A549 (cell line): ENCODE results near the gene KCNIP4. TPM values are rescaled to one million over a fixed set of nuclear protein-coding genes. Genes with fewer than 3 reads are reported as not detected.

Experiments used
- ATAC-seq, 2 experiments: fragments of 200-7000 bp in 1 of 2; fragments of >200 bp in 1 of 2; cut with Nextera tagmentation in 1 of 2; cut with Tn5 transposase in 1 of 2; 3 replicates each; pipeline versions ENCODE4 v1.8.0 to v1.9.1; 2018 to 2020; ENCODE audit warnings: mild to moderate bottlenecking in 1 of 2, moderate library complexity in 1 of 2
- CTCF ChIA-PET: fragments of 300-600 bp; sonication (Branson Sonifier 250); formaldehyde crosslinking; extraction: SDS; loops from one replicate; lab custom pipeline; 2021; ENCODE audit warnings: antibody characterized with exemption, inconsistent platforms; lab: Yijun Ruan, JAX
- POLR2A ChIA-PET: fragments of 350-600 bp; formaldehyde crosslinking; extraction: SDS; loops from one replicate; lab custom pipeline; 2021; ENCODE audit warnings: antibody characterized with exemption, inconsistent platforms; lab: Yijun Ruan, JAX
- DNase-seq, 2 experiments: peaks; one replicate each; pipeline versions ENCODE4 v3.0.0 to v3.0.0-alpha.2; 2011 to 2016; ENCODE audit warnings: low read depth in 1 of 2, low spot score in 1 of 2
- FAIRE-seq: peaks from 2 replicates; lab custom pipeline; 2011; peaks lifted over from hg19 to GRCh38; lab: Jason Lieb, UNC
- H3K27ac ChIP-seq, 2 experiments: fragments of >200 bp; sonication (Bioruptor Twin); formaldehyde crosslinking; 3 replicates each; pipeline ENCODE4 v1.5.1; 2016 to 2017
- H3K4me1 ChIP-seq: fragments of >200 bp; sonication (Bioruptor Twin); formaldehyde crosslinking; 3 replicates; pipeline ENCODE4 v1.6.1; 2016
- H3K4me2 ChIP-seq: fragments of >200 bp; sonication (Bioruptor Twin); formaldehyde crosslinking; 3 replicates; pipeline ENCODE4 v1.6.1; 2016
- H3K4me3 ChIP-seq: fragments of >200 bp; sonication (Bioruptor Twin); formaldehyde crosslinking; 3 replicates; pipeline ENCODE4 v1.5.1; 2016
- H3K9me3 ChIP-seq: fragments of >200 bp; sonication (Bioruptor Twin); formaldehyde crosslinking; 3 replicates; pipeline ENCODE4 v1.6.1; 2016
- CHD4 ChIP-seq: fragments of 200-600 bp; sonication (generic); IDR thresholded peaks from 2 replicates; pipeline ENCODE4 v1.6.1; 2016; ENCODE audit warnings: antibody characterized with exemption, mild to moderate bottlenecking, borderline replicate concordance
- EP300 ChIP-seq, 2 experiments: fragments of >200 bp; sonication (Bioruptor Twin); formaldehyde crosslinking; IDR thresholded peaks; 2 replicates in 1 of 2; 3 replicates in 1 of 2; pipeline ENCODE4 v1.6.1; 2016 to 2017
- ESRRA ChIP-seq: fragments of 150-350 bp; IDR thresholded peaks from 2 replicates; pipeline ENCODE4 v1.6.1; 2014; ENCODE audit warnings: mild to moderate bottlenecking, low read length, borderline replicate concordance
- HES2 ChIP-seq: fragments of >200 bp; sonication (Bioruptor Twin); formaldehyde crosslinking; IDR thresholded peaks from 2 replicates; pipeline ENCODE4 v1.6.1; 2016
- HEYL ChIP-seq: fragments of 250-450 bp; sonication (Bioruptor Pico); IDR thresholded peaks from 2 replicates; pipeline ENCODE4 v1.8.0; 2021; ENCODE audit warnings: mild to moderate bottlenecking, moderate library complexity
- KDM1A ChIP-seq: fragments of 200-600 bp; sonication (generic); IDR thresholded peaks from 2 replicates; pipeline ENCODE4 v1.6.1; 2016; ENCODE audit warnings: low read depth, mild to moderate bottlenecking
- KDM5A ChIP-seq: fragments of 200-600 bp; sonication (generic); IDR thresholded peaks from 2 replicates; pipeline ENCODE4 v1.6.1; 2016; ENCODE audit warnings: antibody characterized with exemption, mild to moderate bottlenecking
- MAFK ChIP-seq: fragments of 450-650 bp; IDR thresholded peaks from 2 replicates; pipeline ENCODE4 v1.6.1; 2014; ENCODE audit not compliant: partially characterized antibody
- MAZ ChIP-seq: fragments of 150-350 bp; IDR thresholded peaks from 2 replicates; pipeline ENCODE4 v1.6.1; 2014; ENCODE audit warnings: antibody characterized with exemption, low read depth, low read length, borderline replicate concordance
- POLR2AphosphoS2 ChIP-seq: conservative IDR thresholded peaks from 2 replicates; pipeline ENCODE4 v1.6.1; 2012; ENCODE audit warnings: low read length, improper control_type of control experiment, inconsistent platforms
- RAD21 ChIP-seq, 2 experiments: fragments of >200 bp in 1 of 2; sonication (Bioruptor Twin) in 1 of 2; formaldehyde crosslinking in 1 of 2; IDR thresholded peaks in 1 of 2; conservative IDR thresholded peaks in 1 of 2; 2 replicates in 1 of 2; 3 replicates in 1 of 2; pipeline ENCODE4 v1.6.1; 2012 to 2018; ENCODE audit warnings: inconsistent platforms in 1 of 2
- RARB ChIP-seq: fragments of 250-450 bp; sonication (Bioruptor Pico); IDR thresholded peaks from 2 replicates; pipeline ENCODE4 v1.8.0; 2021; ENCODE audit warnings: mild to moderate bottlenecking, moderate library complexity
- RNF2 ChIP-seq: fragments of 200-600 bp; sonication (generic); IDR thresholded peaks from 2 replicates; pipeline ENCODE4 v1.6.1; 2016; ENCODE audit warnings: low read depth, mild to moderate bottlenecking, antibody characterized with exemption, moderate library complexity, borderline replicate concordance
- TFCP2L1 ChIP-seq: fragments of 250-450 bp; sonication (Bioruptor Pico); IDR thresholded peaks from 2 replicates; pipeline ENCODE4 v1.5.0; 2021; ENCODE audit warnings: mild to moderate bottlenecking
- TP53 ChIP-seq: fragments of 250-450 bp; sonication (Bioruptor Pico); IDR thresholded peaks from 2 replicates; pipeline ENCODE4 v1.5.0; 2021; ENCODE audit warnings: mild to moderate bottlenecking, moderate library complexity
- USF2 ChIP-seq: fragments of 450-650 bp; IDR thresholded peaks from 2 replicates; pipeline ENCODE4 v1.6.1; 2014; ENCODE audit warnings: antibody characterized with exemption
- ZC3H11A ChIP-seq: fragments of 450-650 bp; IDR thresholded peaks from 2 replicates; pipeline ENCODE4 v1.6.1; 2014; ENCODE audit warnings: antibody characterized with exemption, mild to moderate bottlenecking
- ZSCAN20 ChIP-seq: fragments of 250-450 bp; sonication (Bioruptor Pico); IDR thresholded peaks from 2 replicates; pipeline ENCODE4 v1.8.0; 2022; ENCODE audit warnings: mild to moderate bottlenecking, moderate library complexity
- WGBS: methylation state at CpG from one replicate; pipeline ENCODE4 v1.1.6; 2017; ENCODE audit errors: missing lambda C conversion rate; 5-methylcytosine and 5-hydroxymethylcytosine counted together
- polyA plus RNA-seq, 4 experiments: library from polyadenylated mRNA; depleted of rRNA in 3 of 4; stranded (reverse); fragments of >200 nt; fragmentation: RNase III in 1 of 4; extraction: RNeasy Plus Mini Kit Qiagen cat#74134 plus additional on column Dnase treatment in 1 of 4; gene quantifications; 2 replicates in 3 of 4; 3 replicates in 1 of 4; pipeline ENCODE4 v1.2.3, GENCODE V29; 2011 to 2017
- TF ChIP-seq, protein P1 (sequence below): fragments of >200 bp; sonication (Bioruptor Twin); formaldehyde crosslinking; IDR thresholded peaks from 3 replicates; pipeline ENCODE4 v1.5.1; 2016

KCNIP4 gene
- polyA plus RNA-seq, 2 of the 4 experiments (the other 2 are of a cell fraction), result not detected

DNA sequence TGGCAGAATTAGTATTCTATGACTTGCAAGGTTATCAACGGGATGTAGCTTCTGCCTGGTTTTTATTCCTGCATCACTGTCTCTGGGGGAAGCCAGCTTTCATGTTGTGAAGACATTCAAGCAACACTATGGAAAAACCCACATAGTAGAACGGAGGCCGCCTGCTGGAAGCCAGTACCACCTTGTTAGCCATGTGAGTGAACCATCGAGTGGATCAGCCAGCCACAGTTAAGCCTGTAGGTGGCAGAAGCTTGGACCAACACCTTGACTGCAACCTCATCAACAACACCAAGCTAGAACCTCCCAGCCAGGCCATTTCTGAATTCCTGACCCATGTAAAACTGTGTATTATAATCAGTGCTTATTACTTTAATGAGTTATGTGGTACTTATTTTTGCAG is 538.2 kb downstream of the KCNIP4 start:
- ATAC-seq, result no peak
- H3K4me2 ChIP-seq, result no peak overlapping the region
- DNase-seq, result peak in 1 of 2 experiments; percentile 0
- H3K4me1 ChIP-seq, result no peaks in the 10 kb centered on the region
- FAIRE-seq, result no peak
- H3K4me3 ChIP-seq, result no peak overlapping the region
- H3K27ac ChIP-seq, result no peak overlapping the region
- WGBS, result 0% methylated on average over 3 of the region's 4 CpGs
- CTCF ChIA-PET, result no interaction called here
- POLR2A ChIA-PET, result no interaction called here
- TF ChIP-seq MAFK, result no peak
- TF ChIP-seq RARB (CRISPR knock-in tag), result no peak
- TF ChIP-seq, protein P1, sequence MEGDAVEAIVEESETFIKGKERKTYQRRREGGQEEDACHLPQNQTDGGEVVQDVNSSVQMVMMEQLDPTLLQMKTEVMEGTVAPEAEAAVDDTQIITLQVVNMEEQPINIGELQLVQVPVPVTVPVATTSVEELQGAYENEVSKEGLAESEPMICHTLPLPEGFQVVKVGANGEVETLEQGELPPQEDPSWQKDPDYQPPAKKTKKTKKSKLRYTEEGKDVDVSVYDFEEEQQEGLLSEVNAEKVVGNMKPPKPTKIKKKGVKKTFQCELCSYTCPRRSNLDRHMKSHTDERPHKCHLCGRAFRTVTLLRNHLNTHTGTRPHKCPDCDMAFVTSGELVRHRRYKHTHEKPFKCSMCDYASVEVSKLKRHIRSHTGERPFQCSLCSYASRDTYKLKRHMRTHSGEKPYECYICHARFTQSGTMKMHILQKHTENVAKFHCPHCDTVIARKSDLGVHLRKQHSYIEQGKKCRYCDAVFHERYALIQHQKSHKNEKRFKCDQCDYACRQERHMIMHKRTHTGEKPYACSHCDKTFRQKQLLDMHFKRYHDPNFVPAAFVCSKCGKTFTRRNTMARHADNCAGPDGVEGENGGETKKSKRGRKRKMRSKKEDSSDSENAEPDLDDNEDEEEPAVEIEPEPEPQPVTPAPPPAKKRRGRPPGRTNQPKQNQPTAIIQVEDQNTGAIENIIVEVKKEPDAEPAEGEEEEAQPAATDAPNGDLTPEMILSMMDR, result no peak
- no peak for TF ChIP-seq HEYL
- TF ChIP-seq USF2, result no peak
- no peak for TF ChIP-seq RAD21 (conservative IDR thresholded peaks at IDR 0.05 in 1 of 2, IDR thresholded peaks at IDR 0.05 in 1 of 2)
- no peak for TF ChIP-seq KDM1A
- TF ChIP-seq MAZ, result no peak
- no peak for TF ChIP-seq ESRRA
- no peak for TF ChIP-seq TFCP2L1 (CRISPR knock-in tag)
- no peak for TF ChIP-seq RNF2
- no peak for TF ChIP-seq TP53 (CRISPR knock-in tag)
- H3K9me3 ChIP-seq, result no peaks in the 10 kb centered on the region

DNA sequence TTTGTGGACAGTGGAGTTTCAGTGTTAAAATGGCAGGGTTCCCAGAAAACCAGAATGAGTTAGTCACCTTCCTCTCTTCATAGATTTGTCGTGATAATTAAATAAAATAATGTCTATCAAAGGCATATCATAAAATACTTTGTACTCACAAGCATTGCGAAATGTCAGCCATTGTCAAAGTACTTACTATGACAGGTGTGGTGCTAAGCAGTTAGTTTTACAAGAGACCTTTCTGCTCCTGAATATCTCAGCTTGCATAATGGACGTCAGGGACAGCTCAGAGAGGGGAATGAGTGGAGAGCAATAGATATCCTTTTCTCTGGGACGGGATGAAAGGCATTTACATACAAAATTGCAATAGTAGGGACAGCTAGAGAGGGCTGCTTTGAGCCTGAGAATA is 560.9 kb downstream of the KCNIP4 start:
- CTCF ChIA-PET, result no interaction called here
- Histone ChIP-seq H3K4me1 (no peaks in the 10 kb centered on the region), H3K4me2 (no peak overlapping the region), H3K9me3 (no peaks in the 10 kb centered on the region), H3K27ac (no peak overlapping the region), H3K4me3 (no peak overlapping the region)
- TF ChIP-seq POLR2AphosphoS2 (no peak), ZC3H11A (no peak), EP300 (IDR thresholded peaks at IDR 0.05) (no peak), KDM5A (no peak), MAFK (no peak)
- no peak for DNase-seq
- POLR2A ChIA-PET, result no interaction called here
- FAIRE-seq, result no peak
- 1% methylated on average over 4 of the region's 4 CpGs for WGBS
- no peak for ATAC-seq

GRCh38 chr4:21386166-21386780 is 562.3 kb downstream of the KCNIP4 start:
- 1% methylated on average over 3 of the region's 3 CpGs for WGBS
- Histone ChIP-seq H3K4me3 (no peak overlapping the region), H3K4me2 (no peak overlapping the region), H3K4me1 (no peaks in the 10 kb centered on the region), H3K27ac (no peak overlapping the region), H3K9me3 (no peaks in the 10 kb centered on the region)
- ATAC-seq (no peak), FAIRE-seq (no peak), DNase-seq (no peak)
- ChIA-PET CTCF (no interaction called here), POLR2A (no interaction called here)
- TF ChIP-seq ZSCAN20 (CRISPR knock-in tag) (no peak), TP53 (CRISPR knock-in tag) (no peak), CHD4 (no peak)

DNA sequence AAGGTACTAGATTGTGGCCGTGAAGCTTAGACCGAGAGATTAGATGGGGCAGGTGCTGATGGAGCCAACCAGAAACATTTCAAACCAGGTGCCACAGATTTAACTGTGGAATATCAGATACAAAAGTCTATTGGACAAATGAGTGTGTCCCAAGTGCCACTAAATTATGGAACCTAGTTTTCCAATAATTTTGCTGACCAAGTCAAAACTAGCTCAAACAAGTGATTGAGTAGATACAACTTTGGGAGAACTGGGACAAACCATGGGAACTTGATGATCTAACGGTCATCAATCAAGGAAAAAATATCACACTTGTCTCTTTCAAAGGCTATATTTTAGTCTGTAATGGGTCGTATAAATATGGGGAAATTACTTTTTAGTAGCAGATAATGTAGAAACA is 562.9 kb downstream of the KCNIP4 start:
- no peak overlapping the region for H3K4me3 ChIP-seq
- POLR2A ChIA-PET, result no interaction called here
- TF ChIP-seq HES2 (no peak), MAFK (peak; percentile 44)
- TF ChIP-seq, all 56 proteins: peak for 1
- CTCF ChIA-PET, result no interaction called here
- FAIRE-seq (no peak), DNase-seq (no peak), ATAC-seq (no peak)
- H3K9me3 ChIP-seq, result no peaks in the 10 kb centered on the region
- WGBS, result 8% methylated on average over 4 of the region's 4 CpGs
- H3K4me1 ChIP-seq, result no peaks in the 10 kb centered on the region
- no peak overlapping the region for H3K4me2 ChIP-seq
- no peak overlapping the region for H3K27ac ChIP-seq
